RWPE1 (cell line): ENCODE results near the gene RUNX2.

ENCODE experiments used
- CTCF ChIA-PET: fragments of 350-600 bp; sonication (Branson Sonifier 250); formaldehyde crosslinking; extraction: SDS; loops from one replicate; lab custom pipeline; 2021; lab: Yijun Ruan, JAX
- POLR2A ChIA-PET: fragments of 400-600 bp; formaldehyde crosslinking; extraction: SDS; loops from one replicate; lab custom pipeline; 2020; ENCODE audit warnings: antibody characterized with exemption; ENCODE audit not compliant: low non-redundant PET; lab: Yijun Ruan, JAX
- DNase-seq: peaks from one replicate; pipeline ENCODE4 v3.0.0; 2012; ENCODE audit warnings: low spot score
- H3K27ac ChIP-seq: fragments of 450-650 bp; 2 replicates; pipeline ENCODE4 v1.5.1; 2017
- TF ChIP-seq, protein P1 (sequence below): fragments of 450-650 bp; conservative IDR thresholded peaks from 2 replicates; pipeline ENCODE4 v1.5.1; 2017; ENCODE audit warnings: low read depth, mild to moderate bottlenecking

The RUNX2 gene

DNA sequence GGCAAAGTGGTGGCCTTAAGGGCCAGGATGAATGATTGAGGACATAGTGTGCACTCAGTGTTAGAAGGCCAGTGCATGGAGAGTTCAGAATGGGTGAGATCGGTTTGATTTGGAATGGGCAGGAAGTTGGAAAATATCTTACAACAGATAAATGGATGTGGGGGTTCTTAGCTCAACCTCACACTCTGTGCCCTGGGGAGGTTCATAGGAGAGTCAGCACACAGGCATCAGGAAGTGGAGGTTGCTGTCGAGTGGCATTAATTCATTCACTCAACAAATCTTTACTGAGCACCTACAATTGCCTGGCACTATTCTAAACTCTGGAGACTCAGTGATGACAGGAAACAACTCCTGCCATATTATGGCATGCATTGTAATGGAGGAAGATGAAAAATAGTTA is 363.3 kb downstream of the RUNX2 start:
- no peak overlapping the region for H3K27ac ChIP-seq
- POLR2A ChIA-PET: interaction anchor here (0.6 kb wide), 1 partner anchor 12 kb away, joined by 3 read pairs; no protein-coding TSS in a partner anchor
- no peak for DNase-seq
- CTCF ChIA-PET: interaction anchor here (0.5 kb wide), 1 partner anchor 11 kb away, joined by 5 read pairs; no protein-coding TSS in a partner anchor
- TF ChIP-seq, protein P1, sequence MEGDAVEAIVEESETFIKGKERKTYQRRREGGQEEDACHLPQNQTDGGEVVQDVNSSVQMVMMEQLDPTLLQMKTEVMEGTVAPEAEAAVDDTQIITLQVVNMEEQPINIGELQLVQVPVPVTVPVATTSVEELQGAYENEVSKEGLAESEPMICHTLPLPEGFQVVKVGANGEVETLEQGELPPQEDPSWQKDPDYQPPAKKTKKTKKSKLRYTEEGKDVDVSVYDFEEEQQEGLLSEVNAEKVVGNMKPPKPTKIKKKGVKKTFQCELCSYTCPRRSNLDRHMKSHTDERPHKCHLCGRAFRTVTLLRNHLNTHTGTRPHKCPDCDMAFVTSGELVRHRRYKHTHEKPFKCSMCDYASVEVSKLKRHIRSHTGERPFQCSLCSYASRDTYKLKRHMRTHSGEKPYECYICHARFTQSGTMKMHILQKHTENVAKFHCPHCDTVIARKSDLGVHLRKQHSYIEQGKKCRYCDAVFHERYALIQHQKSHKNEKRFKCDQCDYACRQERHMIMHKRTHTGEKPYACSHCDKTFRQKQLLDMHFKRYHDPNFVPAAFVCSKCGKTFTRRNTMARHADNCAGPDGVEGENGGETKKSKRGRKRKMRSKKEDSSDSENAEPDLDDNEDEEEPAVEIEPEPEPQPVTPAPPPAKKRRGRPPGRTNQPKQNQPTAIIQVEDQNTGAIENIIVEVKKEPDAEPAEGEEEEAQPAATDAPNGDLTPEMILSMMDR: no peak

DNA sequence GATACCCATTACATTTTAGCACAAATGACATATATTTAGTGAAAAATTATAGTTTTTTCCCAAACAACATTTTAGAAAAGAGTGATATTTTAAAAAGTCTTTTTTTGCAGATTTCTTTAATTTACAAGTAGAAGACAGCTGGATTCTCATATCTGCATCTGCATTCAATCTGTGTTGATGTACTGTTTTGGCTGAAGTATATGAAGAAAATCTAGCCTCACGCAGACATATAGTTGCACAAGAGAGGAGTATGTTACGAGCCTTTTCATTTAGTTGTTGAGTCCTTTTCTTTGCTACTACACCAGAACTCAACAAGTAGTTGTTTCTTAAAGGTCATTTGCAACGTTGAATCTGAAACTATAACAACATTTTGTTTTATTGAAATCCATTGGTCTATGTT is 363.9 kb downstream of the RUNX2 start:
- TF ChIP-seq, protein P1: no peak
- DNase-seq: no peak
- no peak overlapping the region for H3K27ac ChIP-seq
- ChIA-PET POLR2A (interaction anchor here (0.6 kb wide), 1 partner anchor 12 kb away, joined by 3 read pairs; no protein-coding TSS in a partner anchor), CTCF (no interaction called here)

DNA sequence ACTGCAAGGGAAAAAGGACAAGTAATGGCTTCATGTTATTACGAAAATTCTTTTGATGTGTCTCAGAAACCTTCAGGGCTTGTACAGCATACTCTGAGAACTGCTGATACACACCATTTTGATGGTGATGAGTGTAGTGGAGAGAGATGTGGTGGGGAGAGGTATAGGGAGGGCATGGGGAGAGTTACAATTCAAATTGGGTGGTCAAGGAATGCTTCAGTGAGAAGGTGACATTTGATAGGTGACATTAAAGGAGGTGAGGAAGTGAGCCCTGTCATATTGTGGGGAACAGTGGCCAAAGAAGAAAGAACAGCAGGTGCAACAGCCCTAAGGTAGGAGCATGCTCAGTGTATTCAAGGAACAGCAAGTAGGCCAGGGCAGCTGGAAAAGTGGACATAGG is 368.6 kb downstream of the RUNX2 start:
- TF ChIP-seq, protein P1: no peak
- POLR2A ChIA-PET: no interaction called here
- H3K27ac ChIP-seq: no peak overlapping the region
- DNase-seq: no peak
- CTCF ChIA-PET: interaction anchor here (0.7 kb wide), 1 partner anchor 721 kb away, joined by 3 read pairs; no protein-coding TSS in a partner anchor

DNA sequence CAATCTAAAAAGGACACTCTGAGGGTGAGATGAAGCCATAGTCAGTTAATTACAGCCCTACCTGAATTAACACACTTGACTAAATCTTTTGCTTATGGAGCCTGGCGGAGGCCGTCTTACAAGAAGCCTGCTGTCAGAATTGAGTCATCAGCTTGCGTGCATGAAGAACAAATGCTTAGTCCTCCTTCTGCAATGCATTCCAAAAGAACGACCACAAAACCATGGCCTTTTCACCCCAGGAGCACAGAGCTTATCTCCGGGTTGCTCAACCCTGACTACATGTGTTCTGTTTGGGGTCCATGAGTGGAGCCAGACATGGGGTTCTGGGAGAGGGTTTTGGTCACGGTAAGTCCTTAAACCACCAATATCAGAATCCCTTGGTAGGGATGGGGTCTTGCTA is 369.5 kb downstream of the RUNX2 start:
- peak; percentile 87 for DNase-seq
- TF ChIP-seq, protein P1: no peak
- H3K27ac ChIP-seq: no peak overlapping the region; the same call in 1 of the 2 replicates
- ChIA-PET POLR2A (no interaction called here), CTCF (no interaction called here)

DNA sequence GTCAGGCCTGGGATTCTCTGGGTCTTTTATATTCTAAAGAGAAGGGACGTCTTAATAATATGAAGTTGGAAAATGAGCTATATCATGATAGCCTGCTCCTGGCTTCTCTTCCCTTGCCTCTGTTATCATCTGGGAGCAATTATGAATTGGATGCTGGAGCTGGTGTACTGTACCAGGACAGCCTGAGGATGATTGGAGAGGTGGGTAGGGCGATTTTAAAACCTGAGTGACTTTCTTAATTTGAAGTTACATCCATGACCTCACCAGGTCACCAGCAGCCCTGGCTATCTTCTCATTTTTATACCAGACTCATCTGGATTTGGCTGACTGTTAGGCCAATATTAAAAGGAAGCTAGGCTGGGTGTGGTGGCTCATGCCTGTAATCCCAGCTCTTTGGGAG is 369.9 kb downstream of the RUNX2 start:
- ChIA-PET CTCF (no interaction called here), POLR2A (interaction anchor here (0.8 kb wide), 1 partner anchor 320 kb away, joined by 3 read pairs; no protein-coding TSS in a partner anchor)
- H3K27ac ChIP-seq: no peak overlapping the region; the same call in 1 of the 2 replicates
- DNase-seq: no peak
- TF ChIP-seq, protein P1: no peak

DNA sequence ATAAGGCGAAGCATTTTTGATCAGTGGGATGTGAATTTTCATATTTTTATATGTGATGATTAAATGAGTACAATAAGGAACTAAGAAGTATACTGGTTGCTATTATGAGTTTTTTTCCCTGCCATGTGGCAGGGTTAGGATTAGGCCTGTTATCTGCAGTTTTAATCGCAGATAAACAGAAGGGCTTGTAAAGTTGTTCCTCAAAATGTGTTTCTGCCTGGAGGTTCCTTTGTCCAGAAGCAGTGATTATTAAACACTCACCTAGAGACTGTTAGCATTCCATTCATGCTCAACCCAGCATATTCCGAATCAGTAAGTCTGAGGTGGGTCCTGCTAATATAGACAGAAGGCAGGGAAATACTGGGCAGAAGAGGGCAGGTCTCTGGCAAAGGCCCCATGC is 371.5 kb downstream of the RUNX2 start:
- no peak for DNase-seq
- ChIA-PET POLR2A (no interaction called here), CTCF (no interaction called here)
- TF ChIP-seq, protein P1: no peak
- H3K27ac ChIP-seq: no peak overlapping the region
